Peyer's patch (tissue), 4 donors: ENCODE measurements around the gene MYO15A. TPM values are rescaled to one million over a fixed set of nuclear protein-coding genes. Genes with fewer than 3 reads are reported as not detected.

Source experiments
- DNase-seq, 3 donors: peaks; one replicate each; pipeline ENCODE4 v3.0.0-alpha.2; 2017 to 2019
- H3K27ac ChIP-seq, 4 donors: fragments of 200-600 bp; sonication (generic); one replicate each; pipeline ENCODE4 v1.5.1; 2016 to 2019
- H3K27me3 ChIP-seq, 2 donors: fragments of 200-600 bp; sonication (generic); one replicate each; pipeline ENCODE4 v1.5.1; 2019
- H3K36me3 ChIP-seq, 3 donors: fragments of 200-600 bp; sonication (generic); one replicate each; pipeline ENCODE4 v1.5.1; 2016 to 2019
- H3K4me1 ChIP-seq, 4 donors: fragments of 200-600 bp; sonication (generic); one replicate each; pipeline ENCODE4 v1.5.1; 2016 to 2019
- H3K4me3 ChIP-seq, 4 donors: fragments of 200-600 bp; sonication (generic); 1 replicate in 3 of 4; 2 replicates in 1 of 4; pipeline ENCODE4 v1.5.1; 2016 to 2019; ENCODE audit warnings: mild to moderate bottlenecking in 1 of 4
- H3K9me3 ChIP-seq, 4 donors: fragments of 200-600 bp; sonication (generic); one replicate each; pipeline ENCODE4 v1.5.1; 2016 to 2019; ENCODE audit warnings: mild to moderate bottlenecking in 1 of 4
- CTCF ChIP-seq, 6 experiments: fragments of 450-650 bp in 4 of 6; fragments of 200-600 bp in 2 of 6; sonication (generic) in 1 of 6; IDR thresholded peaks; one replicate each; pipeline ENCODE4 v1.5.1; 2017 to 2019; ENCODE audit warnings: antibody characterized with exemption in 6 of 6, mild to moderate bottlenecking in 3 of 6, moderate library complexity in 1 of 6
- POLR2A ChIP-seq, 2 donors: fragments of 450-650 bp; IDR thresholded peaks; one replicate each; pipeline ENCODE4 v1.5.1; 2017; ENCODE audit warnings: antibody characterized with exemption in 2 of 2, mild to moderate bottlenecking in 2 of 2, moderate library complexity in 2 of 2
- total RNA-seq, 4 donors: library from RNA; depleted of rRNA; stranded (reverse); fragments of >200 nt; gene quantifications; one replicate each; pipeline ENCODE4 v1.1.0, GENCODE V29; 2016

MYO15A gene, protein sequence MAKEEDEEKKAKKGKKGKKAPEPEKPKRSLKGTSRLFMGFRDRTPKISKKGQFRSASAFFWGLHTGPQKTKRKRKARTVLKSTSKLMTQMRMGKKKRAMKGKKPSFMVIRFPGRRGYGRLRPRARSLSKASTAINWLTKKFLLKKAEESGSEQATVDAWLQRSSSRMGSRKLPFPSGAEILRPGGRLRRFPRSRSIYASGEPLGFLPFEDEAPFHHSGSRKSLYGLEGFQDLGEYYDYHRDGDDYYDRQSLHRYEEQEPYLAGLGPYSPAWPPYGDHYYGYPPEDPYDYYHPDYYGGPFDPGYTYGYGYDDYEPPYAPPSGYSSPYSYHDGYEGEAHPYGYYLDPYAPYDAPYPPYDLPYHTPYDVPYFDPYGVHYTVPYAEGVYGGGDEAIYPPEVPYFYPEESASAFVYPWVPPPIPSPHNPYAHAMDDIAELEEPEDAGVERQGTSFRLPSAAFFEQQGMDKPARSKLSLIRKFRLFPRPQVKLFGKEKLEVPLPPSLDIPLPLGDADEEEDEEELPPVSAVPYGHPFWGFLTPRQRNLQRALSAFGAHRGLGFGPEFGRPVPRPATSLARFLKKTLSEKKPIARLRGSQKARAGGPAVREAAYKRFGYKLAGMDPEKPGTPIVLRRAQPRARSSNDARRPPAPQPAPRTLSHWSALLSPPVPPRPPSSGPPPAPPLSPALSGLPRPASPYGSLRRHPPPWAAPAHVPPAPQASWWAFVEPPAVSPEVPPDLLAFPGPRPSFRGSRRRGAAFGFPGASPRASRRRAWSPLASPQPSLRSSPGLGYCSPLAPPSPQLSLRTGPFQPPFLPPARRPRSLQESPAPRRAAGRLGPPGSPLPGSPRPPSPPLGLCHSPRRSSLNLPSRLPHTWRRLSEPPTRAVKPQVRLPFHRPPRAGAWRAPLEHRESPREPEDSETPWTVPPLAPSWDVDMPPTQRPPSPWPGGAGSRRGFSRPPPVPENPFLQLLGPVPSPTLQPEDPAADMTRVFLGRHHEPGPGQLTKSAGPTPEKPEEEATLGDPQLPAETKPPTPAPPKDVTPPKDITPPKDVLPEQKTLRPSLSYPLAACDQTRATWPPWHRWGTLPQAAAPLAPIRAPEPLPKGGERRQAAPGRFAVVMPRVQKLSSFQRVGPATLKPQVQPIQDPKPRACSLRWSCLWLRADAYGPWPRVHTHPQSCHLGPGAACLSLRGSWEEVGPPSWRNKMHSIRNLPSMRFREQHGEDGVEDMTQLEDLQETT (N-terminal part only)
- 1 to 10 TPM in 3 of 4 donors, not detected in 1; 3.6 to 5.0 (median 3.8) TPM for total RNA-seq

- DNase-seq: no peak
- TF ChIP-seq CTCF (IDR thresholded peaks at IDR 0.05) (no peak), POLR2A (IDR thresholded peaks at IDR 0.05) (no peak)
- Histone ChIP-seq H3K36me3 (peaks cover 0 to 20% (median 0%) of the 10 kb centered on the region in 3 donors), H3K27ac (no peak within 1 kb of the TSS), H3K27me3 (no peaks in the 10 kb centered on the region), H3K4me1 (no peaks in the 10 kb centered on the region), H3K4me3 (no peak within 1 kb of the TSS), H3K9me3 (no peaks in the 10 kb centered on the region)
These were observed at the start of gene MYO15A for GRCh38 chr17:18108401-18109312. MYO15A (plus strand) TSS chr17:18108756; CDS start chr17:18118801, 10,045 bp downstream.

- no peak for TF ChIP-seq CTCF (IDR thresholded peaks at IDR 0.05)
- TF ChIP-seq POLR2A (IDR thresholded peaks at IDR 0.05): no peak
- no peak overlapping the region for H3K27ac ChIP-seq
- H3K36me3 ChIP-seq: peaks cover 0 to 75% (median 0%) of the 10 kb centered on the region in 3 donors
- H3K4me1 ChIP-seq: no peaks in the 10 kb centered on the region
- no peak for DNase-seq
- no peaks in the 10 kb centered on the region for H3K9me3 ChIP-seq
- H3K4me3 ChIP-seq: no peak overlapping the region
- no peaks in the 10 kb centered on the region for H3K27me3 ChIP-seq
These were observed 49.3 kb upstream of the MYO15A start for GRCh38 chr17:18059283-18059682.

DNA sequence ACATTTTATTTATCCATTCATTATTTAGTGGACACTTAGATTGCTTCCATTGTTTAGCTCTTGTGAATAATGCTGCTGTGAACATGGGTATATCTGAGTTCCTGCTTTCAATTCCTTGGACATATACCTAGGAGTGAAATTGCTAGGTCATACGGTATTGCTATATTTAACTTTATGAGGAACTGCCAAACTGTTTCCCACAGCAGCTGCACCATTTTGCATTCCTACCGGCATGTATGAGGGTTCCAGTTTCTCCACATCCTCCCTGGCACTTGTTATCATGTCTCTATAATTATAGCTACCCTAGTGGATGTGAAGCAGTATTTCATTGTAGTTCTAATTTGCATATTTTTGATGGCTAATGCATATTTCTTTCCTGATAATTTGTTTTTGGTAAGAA is 44.5 kb upstream of the MYO15A start:
- TF ChIP-seq CTCF (IDR thresholded peaks at IDR 0.05) (no peak), POLR2A (IDR thresholded peaks at IDR 0.05) (no peak)
- H3K9me3 ChIP-seq: no peaks in the 10 kb centered on the region
- H3K36me3 ChIP-seq: peaks cover 0 to 51% (median 0%) of the 10 kb centered on the region in 3 donors

DNA sequence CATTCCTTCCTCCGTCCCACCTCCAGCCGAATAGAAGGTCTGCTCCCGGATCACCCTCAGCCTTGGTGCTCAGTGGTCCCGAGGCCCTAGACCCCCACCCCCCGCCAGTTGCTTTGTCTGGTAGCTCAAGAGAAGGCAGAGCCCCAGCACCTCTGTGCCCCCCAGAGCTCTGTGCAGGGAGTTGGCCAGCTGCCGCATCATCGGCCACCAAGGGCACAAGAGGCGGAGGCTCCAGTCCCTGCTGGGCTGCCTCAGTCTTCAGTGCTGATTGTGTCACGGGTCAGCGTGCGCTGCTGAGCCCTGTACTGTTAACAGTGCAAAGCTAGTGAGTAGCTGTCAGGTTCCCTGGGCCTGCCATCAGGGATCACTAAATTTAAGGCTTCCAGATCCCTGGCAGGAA is 43.0 kb upstream of the MYO15A start:
- peaks cover 0 to 45% (median 0%) of the 10 kb centered on the region in 3 donors for H3K36me3 ChIP-seq
- H3K9me3 ChIP-seq: no peaks in the 10 kb centered on the region
- no peaks in the 10 kb centered on the region for H3K4me1 ChIP-seq
- no peak for DNase-seq
- no peaks in the 10 kb centered on the region for H3K27me3 ChIP-seq
- H3K27ac ChIP-seq: no peak overlapping the region
- H3K4me3 ChIP-seq: no peak overlapping the region
- TF ChIP-seq CTCF (IDR thresholded peaks at IDR 0.05): no peak
- no peak for TF ChIP-seq POLR2A (IDR thresholded peaks at IDR 0.05)

More for the DNA sequence above, 44.5 kb upstream of the MYO15A start:
- H3K27me3 ChIP-seq: no peaks in the 10 kb centered on the region
- DNase-seq: no peak
- H3K4me3 ChIP-seq: no peak overlapping the region
- no peaks in the 10 kb centered on the region for H3K4me1 ChIP-seq
- no peak overlapping the region for H3K27ac ChIP-seq
